GM12892 (cell line): ENCODE measurements around the gene SLC2A3.

Source experiments
- POLR2A ChIP-seq: IDR thresholded peaks from 2 replicates; pipeline ENCODE4 v1.6.1; 2011; ENCODE audit warnings: low read depth, low read length, control low read depth
- POLR2AphosphoS5 ChIP-seq: IDR thresholded peaks from 2 replicates; pipeline ENCODE4 v1.6.1; 2011; ENCODE audit warnings: low read depth, low read length, control low read depth
- TAF1 ChIP-seq: IDR thresholded peaks from 2 replicates; pipeline ENCODE4 v1.6.1; 2011; ENCODE audit warnings: low read depth, mild to moderate bottlenecking, control low read depth, low read length, borderline replicate concordance

DNA sequence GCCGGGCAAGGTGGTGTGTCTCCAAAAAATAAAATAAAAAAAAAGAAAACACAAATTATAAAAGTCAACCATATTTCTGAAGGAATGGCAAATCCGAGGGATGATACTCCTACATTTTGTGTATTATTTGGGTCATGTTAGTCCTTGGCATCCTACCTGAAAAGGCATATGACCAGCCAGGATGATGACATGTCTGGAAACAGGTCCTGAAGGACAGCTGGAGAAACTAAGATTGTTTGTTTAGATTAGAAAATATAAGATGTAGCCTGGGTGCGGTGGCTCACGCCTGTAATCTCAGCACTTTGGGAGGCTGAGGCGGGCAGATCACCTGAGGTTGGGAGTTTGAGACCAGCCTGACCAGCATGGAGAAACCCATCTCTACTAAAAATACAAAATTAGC, 48.9 kb upstream of the SLC2A3 start:
- TF ChIP-seq POLR2A, result no peak
- TF ChIP-seq POLR2AphosphoS5, result no peak
- TF ChIP-seq TAF1, result no peak
